IMR-90 (cell line): ENCODE results near the gene MARVELD3.

Experiments
- BHLHE40 ChIP-seq: fragments of 150-350 bp; IDR thresholded peaks from 2 replicates; pipeline ENCODE4 v1.6.1; 2016; ENCODE audit warnings: mild to moderate bottlenecking, low read depth, low read length
- MAZ ChIP-seq: IDR thresholded peaks from 2 replicates; pipeline ENCODE4 v1.6.1; 2012; ENCODE audit warnings: low read depth, mild to moderate bottlenecking, low read length, improper control_type of control experiment, moderate library complexity, borderline replicate concordance
- MXI1 ChIP-seq: IDR thresholded peaks from 2 replicates; pipeline ENCODE4 v1.6.1; 2012; ENCODE audit warnings: low read depth, mild to moderate bottlenecking, low read length, moderate library complexity, borderline replicate concordance
- RFX5 ChIP-seq: IDR thresholded peaks from 2 replicates; pipeline ENCODE4 v1.8.0; 2012; ENCODE audit warnings: low read depth, mild to moderate bottlenecking, low read length, moderate library complexity
- TF ChIP-seq, protein P1 (sequence below): conservative IDR thresholded peaks from 2 replicates; pipeline ENCODE4 v1.5.1; 2012; ENCODE audit warnings: mild to moderate bottlenecking, low read depth, low read length, improper control_type of control experiment

DNA sequence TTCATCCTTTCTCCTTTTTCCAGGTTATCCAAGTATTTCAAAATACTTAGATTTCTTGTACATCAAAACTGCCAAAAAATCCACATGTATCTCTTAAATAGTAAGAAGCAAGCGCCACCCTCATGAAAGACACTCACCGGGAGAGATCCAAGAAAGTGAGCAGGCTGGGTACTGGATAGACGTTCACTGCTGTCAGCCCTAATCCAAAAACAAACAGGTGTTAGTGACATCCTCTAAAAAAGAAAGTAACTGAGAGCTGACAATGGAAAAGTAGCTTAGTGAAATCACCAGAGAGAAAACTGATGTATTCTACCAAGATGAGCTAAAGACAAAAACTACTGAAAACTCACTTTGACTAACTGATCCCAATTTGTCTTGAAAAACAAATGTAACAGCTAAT is 46.1 kb downstream of the MARVELD3 start:
- TF ChIP-seq RFX5 (no peak), MXI1 (no peak), BHLHE40 (no peak), MAZ (no peak)
- TF ChIP-seq, protein P1, sequence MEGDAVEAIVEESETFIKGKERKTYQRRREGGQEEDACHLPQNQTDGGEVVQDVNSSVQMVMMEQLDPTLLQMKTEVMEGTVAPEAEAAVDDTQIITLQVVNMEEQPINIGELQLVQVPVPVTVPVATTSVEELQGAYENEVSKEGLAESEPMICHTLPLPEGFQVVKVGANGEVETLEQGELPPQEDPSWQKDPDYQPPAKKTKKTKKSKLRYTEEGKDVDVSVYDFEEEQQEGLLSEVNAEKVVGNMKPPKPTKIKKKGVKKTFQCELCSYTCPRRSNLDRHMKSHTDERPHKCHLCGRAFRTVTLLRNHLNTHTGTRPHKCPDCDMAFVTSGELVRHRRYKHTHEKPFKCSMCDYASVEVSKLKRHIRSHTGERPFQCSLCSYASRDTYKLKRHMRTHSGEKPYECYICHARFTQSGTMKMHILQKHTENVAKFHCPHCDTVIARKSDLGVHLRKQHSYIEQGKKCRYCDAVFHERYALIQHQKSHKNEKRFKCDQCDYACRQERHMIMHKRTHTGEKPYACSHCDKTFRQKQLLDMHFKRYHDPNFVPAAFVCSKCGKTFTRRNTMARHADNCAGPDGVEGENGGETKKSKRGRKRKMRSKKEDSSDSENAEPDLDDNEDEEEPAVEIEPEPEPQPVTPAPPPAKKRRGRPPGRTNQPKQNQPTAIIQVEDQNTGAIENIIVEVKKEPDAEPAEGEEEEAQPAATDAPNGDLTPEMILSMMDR: no peak
